22Rv1 (cell line): ENCODE data around the gene PCDHGC4.

Source experiments
- CTCF ChIP-seq: fragments of 450-650 bp; IDR thresholded peaks from 2 replicates; pipeline ENCODE4 v1.5.1; 2017; ENCODE audit warnings: mild to moderate bottlenecking
- ZFX ChIP-seq: fragments of 450-650 bp; IDR thresholded peaks from 2 replicates; pipeline ENCODE4 v1.6.1; 2017; ENCODE audit warnings: antibody characterized with exemption, borderline replicate concordance

GRCh38 chr5:141510160-141510559 lies 25.3 kb downstream of the PCDHGC4 start:
- TF ChIP-seq CTCF: no peak
- no peak for TF ChIP-seq ZFX
